SK-N-SH treated with all-trans-retinoic acid at 6 μM for 48 hours (cell line): ENCODE results near the gene KRT6B.

Experiments used
- ATAC-seq: fragments of 200-7000 bp; cut with Tn5 transposase; 3 replicates; pipeline ENCODE4 v1.9.1; 2020; ENCODE audit warnings: mild to moderate bottlenecking, moderate library complexity
- BACH2 ChIP-seq: fragments of 250-450 bp; sonication (Bioruptor Pico); IDR thresholded peaks from 2 replicates; pipeline ENCODE4 v1.9.0; 2021; ENCODE audit warnings: mild to moderate bottlenecking, borderline replicate concordance
- CREB5 ChIP-seq: fragments of 250-450 bp; sonication (Bioruptor Pico); IDR thresholded peaks from 2 replicates; pipeline ENCODE4 v1.5.1; 2020; ENCODE audit warnings: low read depth, mild to moderate bottlenecking, moderate library complexity
- CSDC2 ChIP-seq: fragments of 250-450 bp; sonication (Bioruptor Pico); IDR thresholded peaks from 2 replicates; pipeline ENCODE4 v1.5.0; 2020; ENCODE audit warnings: mild to moderate bottlenecking, moderate library complexity
- CSRNP3 ChIP-seq: fragments of 250-450 bp; sonication (Bioruptor Pico); IDR thresholded peaks from 2 replicates; pipeline ENCODE4 v1.5.1; 2021; ENCODE audit warnings: mild to moderate bottlenecking, moderate library complexity
- ESRRG ChIP-seq: fragments of 250-450 bp; sonication (Bioruptor Pico); IDR thresholded peaks from 2 replicates; pipeline ENCODE4 v1.6.1; 2021; ENCODE audit warnings: mild to moderate bottlenecking
- ISL1 ChIP-seq: fragments of 250-450 bp; sonication (Bioruptor Pico); IDR thresholded peaks from 2 replicates; pipeline ENCODE4 v2.1.2; 2022; ENCODE audit warnings: mild to moderate bottlenecking, moderate library complexity
- POU6F1 ChIP-seq: fragments of 250-450 bp; sonication (Bioruptor Pico); IDR thresholded peaks from 2 replicates; pipeline ENCODE4 v1.8.0; 2021; ENCODE audit warnings: low read depth, mild to moderate bottlenecking, moderate library complexity, borderline replicate concordance
- PPARA ChIP-seq: fragments of 250-450 bp; sonication (Bioruptor Pico); IDR thresholded peaks from 2 replicates; pipeline ENCODE4 v1.5.0; 2020; ENCODE audit warnings: mild to moderate bottlenecking, borderline replicate concordance
- SNAI2 ChIP-seq: fragments of 250-450 bp; sonication (Bioruptor Pico); IDR thresholded peaks from 2 replicates; pipeline ENCODE4 v1.5.0; 2020; ENCODE audit warnings: mild to moderate bottlenecking, moderate library complexity
- TOX ChIP-seq: fragments of 250-450 bp; sonication (Bioruptor Pico); IDR thresholded peaks from 2 replicates; pipeline ENCODE4 v1.8.0; 2021; ENCODE audit warnings: mild to moderate bottlenecking, moderate library complexity, borderline replicate concordance
- TSHZ2 ChIP-seq: fragments of 250-450 bp; sonication (Bioruptor Pico); IDR thresholded peaks from 2 replicates; pipeline ENCODE4 v1.5.0; 2020; ENCODE audit warnings: mild to moderate bottlenecking, moderate library complexity
- ZC3H10 ChIP-seq: fragments of 250-450 bp; sonication (Bioruptor Pico); IDR thresholded peaks from 2 replicates; pipeline ENCODE4 v1.5.1; 2021; ENCODE audit warnings: mild to moderate bottlenecking, moderate library complexity
- ZFP3 ChIP-seq: fragments of 250-450 bp; sonication (Bioruptor Pico); IDR thresholded peaks from 2 replicates; pipeline ENCODE4 v1.5.0; 2020; ENCODE audit warnings: mild to moderate bottlenecking, moderate library complexity
- ZFP30 ChIP-seq: fragments of 450-650 bp; formaldehyde crosslinking; IDR thresholded peaks from 2 replicates; pipeline ENCODE4 v1.5.0; 2022; ENCODE audit warnings: mild to moderate bottlenecking, moderate library complexity
- ZNF565 ChIP-seq: fragments of 450-650 bp; formaldehyde crosslinking; conservative IDR thresholded peaks from 2 replicates; pipeline ENCODE4 v1.5.0; 2020; ENCODE audit warnings: low read depth, mild to moderate bottlenecking, moderate library complexity
- ZNF8 ChIP-seq: fragments of 450-650 bp; formaldehyde crosslinking; IDR thresholded peaks from 2 replicates; pipeline ENCODE4 v1.5.0; 2020; ENCODE audit warnings: mild to moderate bottlenecking, moderate library complexity

Gene KRT6B

GRCh38 chr12:52499806-52500560, 48.0 kb upstream of the KRT6B start (continued):
- no peak for TF ChIP-seq TSHZ2 (CRISPR knock-in tag)

- TF ChIP-seq POU6F1 (CRISPR knock-in tag): no peak
- no peak for TF ChIP-seq ZNF565 (CRISPR knock-in tag)
- TF ChIP-seq CREB5 (CRISPR knock-in tag): no peak
- TF ChIP-seq CSDC2: no peak
- no peak for TF ChIP-seq TSHZ2 (CRISPR knock-in tag)
- TF ChIP-seq, all 23 proteins: peak for 0
- no peak for ATAC-seq
These were observed 47.0 kb upstream of the KRT6B start for GRCh38 chr12:52498946-52499345.

GRCh38 chr12:52497975-52498374, 46.0 kb upstream of the KRT6B start:
- no peak for ATAC-seq
- TF ChIP-seq PPARA (no peak), ZNF565 (CRISPR knock-in tag) (no peak), ESRRG (no peak), CSRNP3 (no peak), ZC3H10 (CRISPR knock-in tag) (no peak), BACH2 (CRISPR knock-in tag) (no peak), ZNF8 (CRISPR knock-in tag) (no peak)

- no peak for ATAC-seq
- TF ChIP-seq CSDC2: no peak
- no peak for TF ChIP-seq PPARA
- TF ChIP-seq TSHZ2 (CRISPR knock-in tag): no peak
- no peak for TF ChIP-seq BACH2 (CRISPR knock-in tag)
- no peak for TF ChIP-seq TOX (CRISPR knock-in tag)
- TF ChIP-seq SNAI2: no peak
- TF ChIP-seq ZFP3: no peak
- TF ChIP-seq ZFP30 (CRISPR knock-in tag): no peak
- no peak for TF ChIP-seq ISL1 (CRISPR knock-in tag)
These were observed 44.7 kb upstream of the KRT6B start for GRCh38 chr12:52496590-52497071.
